ENCODE results near the gene CDC6. TPM values are rescaled to one million over a fixed set of nuclear protein-coding genes. Genes with fewer than 3 reads are reported as not detected.
A peak's percentile ranks its signal among the peaks of the same experiment; 100 is the strongest.

Gene CDC6
- total and polyA plus RNA-seq, 2 donors (not counting 3 experiments of a cell fraction or from before 2014, with no cell fraction given): 15.5 to 55.2 TPM

GRCh38 chr17:40328386-40328766 lies 40.7 kb downstream of the CDC6 start:
- H3K36me3 ChIP-seq (ENCODE audit: control insufficient read depth in 2 of 2, extremely low read depth in 1 of 2, insufficient read depth in 2 of 2, low read length in 2 of 2): peaks cover 0 to 3% of the 10 kb centered on the region in 2 experiments
- DNase-seq (ENCODE audit: low read depth, low spot score) (no peak), FAIRE-seq (no peak)
- H3K79me2 ChIP-seq (ENCODE audit: control insufficient read depth, insufficient read depth, low read length): peaks cover 67% of the 10 kb centered on the region
- no peak for TF ChIP-seq CTCF (IDR thresholded peaks at IDR 0.05; ENCODE audit: extremely low read depth in 1 of 2, insufficient read depth in 1 of 2, low read depth in 1 of 2, low read length in 2 of 2)
- intact Hi-C loops (cut with micrococcal nuclease): no loop called here
- no peaks in the 10 kb centered on the region for H3K9me3 ChIP-seq (replicated peaks; ENCODE audit: control insufficient read depth, insufficient read depth, low read length)
- no peak overlapping the region for H3K4me3 ChIP-seq (replicated peaks in 1 of 3; ENCODE audit: insufficient read depth in 1 of 3, low read depth in 1 of 3, low read length in 3 of 3)
- H3K9ac ChIP-seq (replicated peaks; ENCODE audit: extremely low read depth, insufficient read depth, low read length): no peak overlapping the region
- H3K27me3 ChIP-seq (ENCODE audit: control insufficient read depth in 2 of 2, insufficient read depth in 2 of 2, low read length in 2 of 2): no peaks in the 10 kb centered on the region
- H3K4me1 ChIP-seq (ENCODE audit: control insufficient read depth, extremely low read depth, insufficient read depth, low read length): peaks cover 60% of the 10 kb centered on the region
- CTCF ChIA-PET: interaction anchor here (0.7 to 1.4 kb wide), 3 partner anchors 9 to 26 kb away, joined by 3 to 6 read pairs (median 5); no protein-coding TSS in a partner anchor
- H3K4me2 ChIP-seq (ENCODE audit: insufficient read depth, low read length): no peak overlapping the region
- no peaks in the 10 kb centered on the region for H3K9me1 ChIP-seq (replicated peaks; ENCODE audit: control insufficient read depth, extremely low read depth, insufficient read depth, low read length)
- dilution Hi-C loops (cut with MboI; ENCODE audit: extremely low pct_ligation_motif_present, low sequenced_read_pairs): no loop called here
- no TSS peak for BruUV-seq (replicated peaks)
- H2AFZ ChIP-seq (ENCODE audit: low read depth, low read length): no peak overlapping the region
- no peaks in the 10 kb centered on the region for H4K20me1 ChIP-seq (replicated peaks; ENCODE audit: control insufficient read depth, extremely low read depth, insufficient read depth, low read length)
- POLR2A ChIA-PET: no interaction called here
- no peak overlapping the region for H3K27ac ChIP-seq (ENCODE audit: insufficient read depth, low read depth, low read length)

GRCh38 chr17:40329839-40330794 lies 42.4 kb downstream of the CDC6 start:
- peak overlapping the region; percentile 10 for H3K27ac ChIP-seq (ENCODE audit: insufficient read depth, low read depth, low read length)
- no peak overlapping the region for H3K9ac ChIP-seq (replicated peaks; ENCODE audit: extremely low read depth, insufficient read depth, low read length)
- dilution Hi-C loops (cut with MboI; ENCODE audit: extremely low pct_ligation_motif_present, low sequenced_read_pairs) (no loop called here), intact Hi-C loops (cut with micrococcal nuclease) (no loop called here)
- H3K9me3 ChIP-seq (replicated peaks; ENCODE audit: control insufficient read depth, insufficient read depth, low read length): no peaks in the 10 kb centered on the region
- no peaks in the 10 kb centered on the region for H4K20me1 ChIP-seq (replicated peaks; ENCODE audit: control insufficient read depth, extremely low read depth, insufficient read depth, low read length)
- TF ChIP-seq GATA2 (IDR thresholded peaks at IDR 0.05; ENCODE audit: insufficient read depth, insufficient read length, low read depth, low read length) (no peak), EZH2 (IDR thresholded peaks at IDR 0.05; ENCODE audit: borderline replicate concordance, low read depth, low read length, severe bottlenecking) (no peak), JUN (IDR thresholded peaks at IDR 0.05; ENCODE audit: borderline replicate concordance, insufficient read depth, insufficient read length, low read depth) (no peak), MAX (IDR thresholded peaks at IDR 0.05; ENCODE audit: insufficient read depth, insufficient read length) (no peak), POLR2A (IDR thresholded peaks at IDR 0.05; ENCODE audit: low read depth, low read length) (no peak), POLR2AphosphoS5 (IDR thresholded peaks at IDR 0.05; ENCODE audit: insufficient read depth, low read depth, low read length) (no peak), FOS (IDR thresholded peaks at IDR 0.05; ENCODE audit: borderline replicate concordance, insufficient read depth, low read length) (no peak), CTCF (IDR thresholded peaks at IDR 0.05; ENCODE audit: extremely low read depth in 1 of 2, insufficient read depth in 1 of 2, low read depth in 1 of 2, low read length in 2 of 2) (no peak)
- no peaks in the 10 kb centered on the region for H3K27me3 ChIP-seq (ENCODE audit: control insufficient read depth in 2 of 2, insufficient read depth in 2 of 2, low read length in 2 of 2)
- FAIRE-seq (no peak), DNase-seq (ENCODE audit: low read depth, low spot score) (no peak)
- POLR2A ChIA-PET: interaction anchor here (0.6 kb wide), 1 partner anchor 79 kb away, joined by 13 read pairs; no protein-coding TSS in a partner anchor
- peaks cover 51% of the 10 kb centered on the region for H3K4me1 ChIP-seq (ENCODE audit: control insufficient read depth, extremely low read depth, insufficient read depth, low read length)
- H3K9me1 ChIP-seq (replicated peaks; ENCODE audit: control insufficient read depth, extremely low read depth, insufficient read depth, low read length): no peaks in the 10 kb centered on the region
- peaks cover 0 to 3% of the 10 kb centered on the region in 2 experiments for H3K36me3 ChIP-seq (ENCODE audit: control insufficient read depth in 2 of 2, extremely low read depth in 1 of 2, insufficient read depth in 2 of 2, low read length in 2 of 2)
- no TSS peak for BruUV-seq (replicated peaks)
- peaks cover 69% of the 10 kb centered on the region for H3K79me2 ChIP-seq (ENCODE audit: control insufficient read depth, insufficient read depth, low read length)
- CTCF ChIA-PET: interaction anchor here (0.9 to 2.7 kb wide), 6 partner anchors 8 to 24 kb away, joined by 3 to 10 read pairs (median 4); no protein-coding TSS in a partner anchor
- no peak overlapping the region for H3K4me2 ChIP-seq (ENCODE audit: insufficient read depth, low read length)
- H2AFZ ChIP-seq (ENCODE audit: low read depth, low read length): no peak overlapping the region
- no peak overlapping the region for H3K4me3 ChIP-seq (replicated peaks in 1 of 3; ENCODE audit: insufficient read depth in 1 of 3, low read depth in 1 of 3, low read length in 3 of 3)

All from endothelial cell of umbilical vein (primary cell).